GM12878 (cell line): ENCODE measurements around the gene TDRD10. TPM values are rescaled to one million over a fixed set of nuclear protein-coding genes. Genes with fewer than 3 reads are reported as not detected.

Experiments
- ATAC-seq: fragments of 200-7000 bp; cut with Tn5 transposase; 3 replicates; pipeline ENCODE4 v1.9.1; 2020; ENCODE audit warnings: mild to moderate bottlenecking, moderate library complexity
- BruUV-seq: library from RNA; stranded (reverse); fragments of 400-500 nt; replicated peaks from 2 replicates; lab custom pipeline; 2021; lab: Mats Ljungman, UMichigan
- CTCF ChIA-PET: fragments of 300-600 bp; sonication (Branson Sonifier 250); formaldehyde crosslinking; extraction: SDS; loops from one replicate; lab custom pipeline; 2021; ENCODE audit warnings: inconsistent platforms; lab: Yijun Ruan, JAX
- POLR2A ChIA-PET: fragments of 350-600 bp; formaldehyde crosslinking; extraction: SDS; loops from one replicate; lab custom pipeline; 2021; ENCODE audit warnings: inconsistent platforms; lab: Charles Lee
- RAD21 ChIA-PET: fragments of 300-600 bp; sonication (Branson Sonifier 250); formaldehyde crosslinking; loops from one replicate; lab custom pipeline; 2023; ENCODE audit warnings: antibody characterized with exemption; ENCODE audit not compliant: unreplicated experiment; lab: Charles Lee
- SMC1A ChIA-PET: fragments of 300-600 bp; sonication (Branson Sonifier 250); formaldehyde crosslinking; loops from one replicate; lab custom pipeline; 2023; ENCODE audit not compliant: unreplicated experiment, uncharacterized antibody; lab: Charles Lee
- DNase-seq: peaks from one replicate; pipeline ENCODE4 v3.0.0-alpha.2; 2011; ENCODE audit warnings: low read depth, low spot score
- FAIRE-seq: peaks from 3 replicates; lab custom pipeline; 2011; peaks lifted over from hg19 to GRCh38; lab: Jason Lieb, UNC
- H2AFZ ChIP-seq: 2 replicates; pipeline ENCODE4 v1.6.0; 2011; ENCODE audit warnings: low read depth, low read length, control low read depth; ENCODE audit not compliant: control insufficient read depth
- H3K27ac ChIP-seq: 2 replicates; pipeline ENCODE4 v1.5.1; 2011; ENCODE audit warnings: control low read depth; ENCODE audit not compliant: control insufficient read depth, insufficient read depth
- H3K27me3 ChIP-seq, 2 experiments: replicated peaks in 1 of 2; 2 replicates each; pipeline versions ENCODE4 v1.6.0 to v1.6.1; 2011; ENCODE audit warnings: low read length in 1 of 2; ENCODE audit not compliant: control insufficient read depth in 2 of 2, insufficient read depth in 2 of 2
- H3K36me3 ChIP-seq, 2 experiments: 2 replicates each; pipeline ENCODE4 v1.5.1; 2011; ENCODE audit warnings: low read length in 1 of 2; ENCODE audit not compliant: control insufficient read depth in 2 of 2, insufficient read depth in 2 of 2
- H3K4me1 ChIP-seq: 2 replicates; pipeline ENCODE4 v1.6.1; 2011; ENCODE audit warnings: mild to moderate bottlenecking, low read length, moderate library complexity, mixed read lengths; ENCODE audit not compliant: control insufficient read depth, insufficient read depth
- H3K4me2 ChIP-seq: 2 replicates; pipeline ENCODE4 v1.6.0; 2011; ENCODE audit warnings: control low read depth; ENCODE audit not compliant: control insufficient read depth, insufficient read depth
- H3K4me3 ChIP-seq: fragments of 200-600 bp; sonication (generic); 2 replicates; pipeline ENCODE4 v1.5.1; 2016
- H3K79me2 ChIP-seq: 2 replicates; pipeline ENCODE4 v1.6.0; 2011; ENCODE audit warnings: low read length; ENCODE audit not compliant: control insufficient read depth, insufficient read depth
- H3K9ac ChIP-seq: 2 replicates; pipeline ENCODE4 v1.8.0; 2011; ENCODE audit warnings: low read length, control low read depth, mixed read lengths; ENCODE audit not compliant: control insufficient read depth, insufficient read depth
- H3K9me3 ChIP-seq: replicated peaks from 3 replicates; pipeline ENCODE4 v1.5.1; 2011; ENCODE audit warnings: mild to moderate bottlenecking, low read length; ENCODE audit not compliant: control insufficient read depth, insufficient read depth
- H4K20me1 ChIP-seq: 2 replicates; pipeline ENCODE4 v1.6.0; 2011; ENCODE audit not compliant: control insufficient read depth, insufficient read depth
- ASH2L ChIP-seq: fragments of 300-600, 200-600 bp; sonication (generic); IDR thresholded peaks from 2 replicates; pipeline ENCODE4 v1.6.1; 2017; ENCODE audit warnings: low read depth, mild to moderate bottlenecking, borderline replicate concordance
- FOXK2 ChIP-seq: fragments of 450-650 bp; IDR thresholded peaks from 2 replicates; pipeline ENCODE4 v1.6.1; 2017; ENCODE audit warnings: mild to moderate bottlenecking, moderate library complexity
- NBN ChIP-seq: fragments of 450-650 bp; IDR thresholded peaks from 2 replicates; pipeline ENCODE4 v1.6.1; 2016
- POLR2A ChIP-seq: IDR thresholded peaks from 2 replicates; pipeline ENCODE4 v1.6.1; 2011; ENCODE audit warnings: low read depth, mild to moderate bottlenecking, low read length
- RAD51 ChIP-seq: fragments of 450-650 bp; IDR thresholded peaks from 2 replicates; pipeline ENCODE4 v1.6.1; 2016; ENCODE audit warnings: moderate library complexity, mild to moderate bottlenecking, inconsistent platforms
- RUNX3 ChIP-seq: IDR thresholded peaks from 2 replicates; pipeline ENCODE4 v1.6.1; 2012; ENCODE audit warnings: low read length, inconsistent platforms
- SMAD1 ChIP-seq: fragments of 450-650 bp; IDR thresholded peaks from 2 replicates; pipeline ENCODE4 v1.6.1; 2018; ENCODE audit warnings: mild to moderate bottlenecking, low read depth; ENCODE audit not compliant: partially characterized antibody
- TBL1XR1 ChIP-seq: IDR thresholded peaks from 2 replicates; pipeline ENCODE4 v1.6.1; 2012; ENCODE audit warnings: low read depth, low read length, improper control_type of control experiment
- YY1 ChIP-seq: IDR thresholded peaks from 2 replicates; pipeline ENCODE4 v1.6.1; 2011; ENCODE audit warnings: low read depth, mild to moderate bottlenecking, low read length
- ZBED1 ChIP-seq: IDR thresholded peaks from 2 replicates; pipeline ENCODE4 v1.6.1; 2016; ENCODE audit warnings: borderline replicate concordance
- ZNF384 ChIP-seq: IDR thresholded peaks from 2 replicates; pipeline ENCODE4 v1.6.1; 2012; ENCODE audit warnings: low read depth, mild to moderate bottlenecking, low read length, improper control_type of control experiment, borderline replicate concordance
- ZZZ3 ChIP-seq: IDR thresholded peaks from 2 replicates; pipeline ENCODE4 v1.6.1; 2011; ENCODE audit warnings: low read depth; ENCODE audit not compliant: control insufficient read depth, insufficient read length
- WGBS: methylation state at CpG from one replicate; pipeline ENCODE4 v1.1.6; 2016; ENCODE audit warnings: low lambda C conversion rate; ENCODE audit not compliant: insufficient replicate concordance, insufficient coverage; ENCODE audit errors: missing lambda C conversion rate; 5-methylcytosine and 5-hydroxymethylcytosine counted together
- in situ Hi-C: fragments of 300-500 bp; cut with MboI; formaldehyde crosslinking; loops from 9 replicates; pipeline ENCODE4 v1.14.3; 2018; ENCODE audit warnings: mixed read lengths
- intact Hi-C: fragments of 100-400 bp; cut with micrococcal nuclease; formaldehyde crosslinking; loops from one replicate; pipeline ENCODE4 v1.14.2; 2022; ENCODE audit not compliant: unreplicated experiment
- polyA plus RNA-seq, 11 experiments: library from polyadenylated mRNA; depleted of rRNA in 4 of 11; unstranded in 6 of 11; stranded (reverse) in 5 of 11; fragments of >200 nt; fragmentation: Nextera tagmentation in 4 of 11; fragmentation: Illumina TruSeq in 1 of 11; extraction: Ambion mirVana in 4 of 11; extraction: Trizol in 1 of 11; gene quantifications; 1 replicate in 1 of 11; 2 replicates in 10 of 11; pipeline versions ENCODE4 v1.2.1 to v1.2.3, GENCODE V29; 2011 to 2016; ENCODE audit warnings: inconsistent platforms in 2 of 11, missing spikeins in 2 of 11, low read depth in 1 of 11
- total RNA-seq, 4 experiments: library from RNA; depleted of rRNA in 3 of 4; stranded (reverse); fragments of >200 nt in 3 of 4; fragmentation: Illumina TruSeq in 1 of 4; extraction: Trizol in 1 of 4; gene quantifications; 2 replicates each; pipeline versions ENCODE4 v1.2.1 to v1.2.3, GENCODE V29; 2013 to 2021
- TF ChIP-seq, protein P1 (sequence below): IDR thresholded peaks from 2 replicates; pipeline ENCODE4 v1.6.1; 2011; ENCODE audit warnings: borderline replicate concordance, low read depth, mild to moderate bottlenecking, moderate library complexity, low read length; ENCODE audit not compliant: insufficient read depth, poor library complexity, severe bottlenecking
- TF ChIP-seq, protein P2 (sequence below): fragments of 450-650 bp; IDR thresholded peaks from 2 replicates; pipeline ENCODE4 v1.6.1; 2014; ENCODE audit warnings: mild to moderate bottlenecking
- TF ChIP-seq, protein P3 (sequence below): IDR thresholded peaks from 2 replicates; pipeline ENCODE4 v1.6.1; 2012; ENCODE audit warnings: low read length, inconsistent platforms

The TDRD10 gene
- total and polyA plus RNA-seq, 10 of the 15 experiments (the other 5 are each of a cell fraction or from before 2014, with no cell fraction given) = not detected

DNA sequence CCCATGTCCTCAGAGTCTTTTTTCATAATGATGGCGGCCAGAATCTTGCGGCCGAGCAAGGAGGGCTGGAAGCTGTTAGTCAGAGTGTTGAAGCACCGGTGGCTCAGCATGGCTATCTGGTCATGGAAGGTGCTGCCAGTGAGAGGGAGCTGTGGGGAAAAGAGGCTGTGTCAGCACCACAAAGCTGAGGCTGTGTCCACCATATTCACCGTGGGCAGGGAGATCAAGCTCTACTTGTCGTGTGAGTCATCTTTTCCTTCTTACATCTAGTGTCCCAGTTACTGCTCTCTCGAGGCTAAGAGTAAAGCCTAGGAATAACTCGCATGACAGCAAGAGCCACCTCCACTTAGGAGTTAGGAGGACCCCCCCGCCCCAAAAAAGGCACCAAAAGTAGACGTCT is 87.8 kb downstream of the TDRD10 start:
- H3K9me3 ChIP-seq = no peaks in the 10 kb centered on the region
- no peak for FAIRE-seq
- in situ Hi-C loops = no loop called here
- no peak overlapping the region for H3K4me2 ChIP-seq
- peaks cover 9% of the 10 kb centered on the region for H3K4me1 ChIP-seq
- ChIA-PET SMC1A (interaction anchor here (0.7 to 1.6 kb wide), 3 partner anchors 9 to 146 kb away, joined by 3 read pairs; no protein-coding TSS in a partner anchor), POLR2A (interaction anchor here (1.4 kb wide), 1 partner anchor 11 kb away, joined by 5 read pairs; no protein-coding TSS in a partner anchor), RAD21 (no interaction called here), CTCF (interaction anchor here (0.9 kb wide), 1 partner anchor 12 kb away, joined by 3 read pairs; no protein-coding TSS in a partner anchor)
- peaks cover 47 to 73% of the 10 kb centered on the region in 2 experiments for H3K36me3 ChIP-seq
- no peak for DNase-seq
- ATAC-seq = no peak
- no peak overlapping the region for H3K9ac ChIP-seq
- no peak overlapping the region for H3K27ac ChIP-seq
- TF ChIP-seq SMAD1 (no peak), POLR2A (peak; percentile 35; the same call in 1 of the 2 replicates)
- no TSS peak for BruUV-seq
- 82% methylated on average over 10 of the region's 10 CpGs for WGBS
- H3K27me3 ChIP-seq = no peaks in the 10 kb centered on the region
- peaks cover 7% of the 10 kb centered on the region; the same call in 1 of the 2 replicates for H4K20me1 ChIP-seq
- H3K79me2 ChIP-seq = no peaks in the 10 kb centered on the region; the same call in 1 of the 2 replicates
- intact Hi-C loops = no loop called here
- no peak overlapping the region for H2AFZ ChIP-seq
- no peak overlapping the region for H3K4me3 ChIP-seq

DNA sequence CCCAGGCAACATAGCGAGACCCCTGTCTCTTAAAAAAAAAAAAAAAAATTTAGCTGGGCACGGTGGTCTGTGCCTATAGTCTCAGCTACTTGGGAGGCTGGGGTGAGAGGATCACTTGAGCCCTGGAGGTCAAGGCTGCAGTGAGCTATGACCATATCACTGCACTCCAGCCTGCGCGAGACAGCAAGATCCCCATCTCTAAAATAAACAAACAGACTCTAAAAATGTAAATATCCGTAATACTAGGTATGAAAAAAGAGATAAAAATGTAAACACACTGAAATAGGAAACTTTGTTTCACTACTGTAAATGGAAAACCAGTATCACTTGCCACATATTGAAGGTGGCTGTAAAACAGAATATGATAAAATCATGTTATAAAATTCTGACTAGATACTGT is 88.7 kb downstream of the TDRD10 start:
- Histone ChIP-seq H3K4me3 (no peak overlapping the region), H3K4me1 (peaks cover 4% of the 10 kb centered on the region), H3K9me3 (no peaks in the 10 kb centered on the region), H3K27me3 (no peaks in the 10 kb centered on the region), H3K79me2 (no peaks in the 10 kb centered on the region; the same call in none of the 2 replicates), H3K36me3 (peaks cover 42 to 71% of the 10 kb centered on the region in 2 experiments), H3K9ac (no peak overlapping the region), H3K4me2 (no peak overlapping the region), H2AFZ (no peak overlapping the region), H3K27ac (no peak overlapping the region), H4K20me1 (peaks cover 7% of the 10 kb centered on the region; the same call in 1 of the 2 replicates)
- BruUV-seq = no TSS peak
- ATAC-seq (no peak), DNase-seq (no peak), FAIRE-seq (no peak)
- ChIA-PET RAD21 (no interaction called here), SMC1A (interaction anchor here (1.2 to 6.0 kb wide), 2 partner anchors 15 to 33 kb away, joined by 4 to 36 read pairs; no protein-coding TSS in a partner anchor), POLR2A (interaction anchor here (1.1 kb wide), 1 partner anchor 9 kb away, joined by 6 read pairs; no protein-coding TSS in a partner anchor), CTCF (interaction anchor here (1.3 kb wide), 1 partner anchor 31 kb away, joined by 4 read pairs; no protein-coding TSS in a partner anchor)
- intact Hi-C loops = no loop called here
- in situ Hi-C loops = no loop called here
- 99% methylated on average over 5 of the region's 5 CpGs for WGBS
- TF ChIP-seq ZNF384 (no peak), ZBED1 (no peak), YY1 (no peak), ZZZ3 (no peak), FOXK2 (no peak), TBL1XR1 (no peak), RUNX3 (no peak), RAD51 (no peak), NBN (no peak), ASH2L (no peak)
- TF ChIP-seq, protein P1, sequence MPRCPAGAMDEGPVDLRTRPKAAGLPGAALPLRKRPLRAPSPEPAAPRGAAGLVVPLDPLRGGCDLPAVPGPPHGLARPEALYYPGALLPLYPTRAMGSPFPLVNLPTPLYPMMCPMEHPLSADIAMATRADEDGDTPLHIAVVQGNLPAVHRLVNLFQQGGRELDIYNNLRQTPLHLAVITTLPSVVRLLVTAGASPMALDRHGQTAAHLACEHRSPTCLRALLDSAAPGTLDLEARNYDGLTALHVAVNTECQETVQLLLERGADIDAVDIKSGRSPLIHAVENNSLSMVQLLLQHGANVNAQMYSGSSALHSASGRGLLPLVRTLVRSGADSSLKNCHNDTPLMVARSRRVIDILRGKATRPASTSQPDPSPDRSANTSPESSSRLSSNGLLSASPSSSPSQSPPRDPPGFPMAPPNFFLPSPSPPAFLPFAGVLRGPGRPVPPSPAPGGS = no peak
- TF ChIP-seq, protein P2, sequence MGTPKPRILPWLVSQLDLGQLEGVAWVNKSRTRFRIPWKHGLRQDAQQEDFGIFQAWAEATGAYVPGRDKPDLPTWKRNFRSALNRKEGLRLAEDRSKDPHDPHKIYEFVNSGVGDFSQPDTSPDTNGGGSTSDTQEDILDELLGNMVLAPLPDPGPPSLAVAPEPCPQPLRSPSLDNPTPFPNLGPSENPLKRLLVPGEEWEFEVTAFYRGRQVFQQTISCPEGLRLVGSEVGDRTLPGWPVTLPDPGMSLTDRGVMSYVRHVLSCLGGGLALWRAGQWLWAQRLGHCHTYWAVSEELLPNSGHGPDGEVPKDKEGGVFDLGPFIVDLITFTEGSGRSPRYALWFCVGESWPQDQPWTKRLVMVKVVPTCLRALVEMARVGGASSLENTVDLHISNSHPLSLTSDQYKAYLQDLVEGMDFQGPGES = no peak
- TF ChIP-seq, protein P3, sequence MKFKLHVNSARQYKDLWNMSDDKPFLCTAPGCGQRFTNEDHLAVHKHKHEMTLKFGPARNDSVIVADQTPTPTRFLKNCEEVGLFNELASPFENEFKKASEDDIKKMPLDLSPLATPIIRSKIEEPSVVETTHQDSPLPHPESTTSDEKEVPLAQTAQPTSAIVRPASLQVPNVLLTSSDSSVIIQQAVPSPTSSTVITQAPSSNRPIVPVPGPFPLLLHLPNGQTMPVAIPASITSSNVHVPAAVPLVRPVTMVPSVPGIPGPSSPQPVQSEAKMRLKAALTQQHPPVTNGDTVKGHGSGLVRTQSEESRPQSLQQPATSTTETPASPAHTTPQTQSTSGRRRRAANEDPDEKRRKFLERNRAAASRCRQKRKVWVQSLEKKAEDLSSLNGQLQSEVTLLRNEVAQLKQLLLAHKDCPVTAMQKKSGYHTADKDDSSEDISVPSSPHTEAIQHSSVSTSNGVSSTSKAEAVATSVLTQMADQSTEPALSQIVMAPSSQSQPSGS = no peak
